SU-DHL-6 (cell line): ENCODE results near the gene ZNF423.

ENCODE experiments used
- H2AFZ ChIP-seq: fragments of 200-600 bp; sonication (generic); 2 replicates; pipeline ENCODE4 v1.6.1; 2014; ENCODE audit warnings: low read depth, mild to moderate bottlenecking, moderate library complexity, mixed read lengths, antibody characterized with exemption, low read length; ENCODE audit not compliant: severe bottlenecking
- H3F3A ChIP-seq: fragments of 200-600 bp; shearing (Covaris generic); 2 replicates; pipeline ENCODE4 v1.6.0; 2016; ENCODE audit warnings: antibody characterized with exemption, mild to moderate bottlenecking; ENCODE audit not compliant: insufficient read depth
- H3K27ac ChIP-seq: fragments of 200-600 bp; sonication (generic); 2 replicates; pipeline ENCODE4 v1.5.1; 2016; ENCODE audit warnings: low read depth, mild to moderate bottlenecking, low read length, moderate library complexity, mixed read lengths
- H3K27me3 ChIP-seq: fragments of 200-600 bp; sonication (generic), shearing (Covaris generic); 2 replicates; pipeline ENCODE4 v1.6.0; 2014; ENCODE audit warnings: mild to moderate bottlenecking, low read length
- H3K36me3 ChIP-seq: fragments of 200-600 bp; sonication (generic); 2 replicates; pipeline ENCODE4 v1.6.1; 2014; ENCODE audit warnings: mild to moderate bottlenecking, low read length, mixed read lengths
- H3K4me2 ChIP-seq: fragments of 300-600, 200-600 bp; shearing (Covaris generic), sonication (generic); 2 replicates; pipeline ENCODE4 v1.6.0; 2014; ENCODE audit warnings: low read length, low read depth, mild to moderate bottlenecking; ENCODE audit not compliant: poor library complexity, severe bottlenecking
- H3K4me3 ChIP-seq: fragments of 200-600 bp; sonication (generic); 2 replicates; pipeline ENCODE4 v1.5.1; 2014; ENCODE audit warnings: antibody characterized with exemption, low read length, mild to moderate bottlenecking, mixed read lengths; ENCODE audit not compliant: insufficient read depth, poor library complexity, severe bottlenecking
- H3K79me2 ChIP-seq: fragments of 200-600 bp; sonication (generic); 2 replicates; pipeline ENCODE4 v1.6.1; 2014; ENCODE audit warnings: mild to moderate bottlenecking, low read length, moderate library complexity; ENCODE audit not compliant: insufficient read depth
- H3K9ac ChIP-seq: fragments of 200-600 bp; sonication (generic); 2 replicates; pipeline ENCODE4 v1.7.0; 2014; ENCODE audit warnings: mild to moderate bottlenecking, low read length
- H3K9me2 ChIP-seq: fragments of 200-600 bp; sonication (generic); replicated peaks from 2 replicates; pipeline ENCODE4 v1.6.1; 2014; ENCODE audit warnings: low read length; ENCODE audit not compliant: insufficient read depth
- H3K9me3 ChIP-seq: fragments of 200-600 bp; sonication (generic); 2 replicates; pipeline ENCODE4 v1.6.1; 2014; ENCODE audit warnings: low read length, mixed read lengths; ENCODE audit not compliant: insufficient read depth
- H4K20me1 ChIP-seq: fragments of 200-600 bp; sonication (generic); 2 replicates; pipeline ENCODE4 v1.6.1; 2014; ENCODE audit warnings: low read depth, mild to moderate bottlenecking, antibody characterized with exemption, low read length, moderate library complexity, mixed read lengths
- CTCF ChIP-seq: fragments of 200-600 bp; sonication (generic); IDR thresholded peaks from one replicate; pipeline ENCODE4 v1.5.1; 2017; ENCODE audit warnings: antibody characterized with exemption, mild to moderate bottlenecking, low read length, moderate library complexity; ENCODE audit not compliant: insufficient read depth, poor library complexity, severe bottlenecking
- EZH2phosphoT487 ChIP-seq: fragments of 200-600 bp; sonication (generic), shearing (Covaris generic); conservative IDR thresholded peaks from 2 replicates; pipeline ENCODE4 v1.6.1; 2018; ENCODE audit warnings: mild to moderate bottlenecking, antibody characterized with exemption, low read length, moderate library complexity, mixed read lengths

ZNF423 gene

GRCh38 chr16:49852279-49852678 lies 3.6 kb downstream of the ZNF423 start:
- Histone ChIP-seq H3K27ac (no peak overlapping the region), H3K79me2 (no peaks in the 10 kb centered on the region), H3K36me3 (no peaks in the 10 kb centered on the region), H3K4me3 (no peak overlapping the region), H3K27me3 (no peaks in the 10 kb centered on the region), H3F3A (no peaks in the 10 kb centered on the region), H2AFZ (no peak overlapping the region), H3K4me2 (no peak overlapping the region), H4K20me1 (no peaks in the 10 kb centered on the region), H3K9me2 (no peaks in the 10 kb centered on the region), H3K9ac (no peak overlapping the region), H3K9me3 (no peaks in the 10 kb centered on the region)
- TF ChIP-seq EZH2phosphoT487 (no peak), CTCF (no peak)

- no peaks in the 10 kb centered on the region for H3K79me2 ChIP-seq
- H3K27me3 ChIP-seq = no peaks in the 10 kb centered on the region
- H4K20me1 ChIP-seq = no peaks in the 10 kb centered on the region
- no peak overlapping the region for H3K4me3 ChIP-seq
- H3F3A ChIP-seq = no peaks in the 10 kb centered on the region
- no peak overlapping the region for H2AFZ ChIP-seq
- no peak overlapping the region for H3K27ac ChIP-seq
- no peak overlapping the region for H3K9ac ChIP-seq
- no peaks in the 10 kb centered on the region for H3K9me2 ChIP-seq
- TF ChIP-seq CTCF = no peak
- no peak for TF ChIP-seq EZH2phosphoT487
- H3K36me3 ChIP-seq = no peaks in the 10 kb centered on the region
- no peak overlapping the region for H3K4me2 ChIP-seq
- H3K9me3 ChIP-seq = no peaks in the 10 kb centered on the region
These were observed 4.5 kb downstream of the ZNF423 start for GRCh38 chr16:49851468-49851787.

- Histone ChIP-seq H3K27me3 (no peaks in the 10 kb centered on the region), H3K27ac (no peak overlapping the region), H3K79me2 (no peaks in the 10 kb centered on the region), H3K4me3 (no peak overlapping the region), H3K36me3 (no peaks in the 10 kb centered on the region), H3K9me3 (no peaks in the 10 kb centered on the region), H3K4me2 (no peak overlapping the region), H2AFZ (no peak overlapping the region), H3K9ac (no peak overlapping the region), H3K9me2 (no peaks in the 10 kb centered on the region), H3F3A (no peaks in the 10 kb centered on the region), H4K20me1 (no peaks in the 10 kb centered on the region)
- TF ChIP-seq EZH2phosphoT487 (no peak), CTCF (no peak)
These were observed 5.1 kb downstream of the ZNF423 start for GRCh38 chr16:49850558-49851467.
